EL (cell line): ENCODE data around the gene TRIM71.

ENCODE experiments used
- DNase-seq: peaks from one replicate; pipeline ENCODE4 v3.0.0-alpha.2; 2016

TRIM71 gene

DNA sequence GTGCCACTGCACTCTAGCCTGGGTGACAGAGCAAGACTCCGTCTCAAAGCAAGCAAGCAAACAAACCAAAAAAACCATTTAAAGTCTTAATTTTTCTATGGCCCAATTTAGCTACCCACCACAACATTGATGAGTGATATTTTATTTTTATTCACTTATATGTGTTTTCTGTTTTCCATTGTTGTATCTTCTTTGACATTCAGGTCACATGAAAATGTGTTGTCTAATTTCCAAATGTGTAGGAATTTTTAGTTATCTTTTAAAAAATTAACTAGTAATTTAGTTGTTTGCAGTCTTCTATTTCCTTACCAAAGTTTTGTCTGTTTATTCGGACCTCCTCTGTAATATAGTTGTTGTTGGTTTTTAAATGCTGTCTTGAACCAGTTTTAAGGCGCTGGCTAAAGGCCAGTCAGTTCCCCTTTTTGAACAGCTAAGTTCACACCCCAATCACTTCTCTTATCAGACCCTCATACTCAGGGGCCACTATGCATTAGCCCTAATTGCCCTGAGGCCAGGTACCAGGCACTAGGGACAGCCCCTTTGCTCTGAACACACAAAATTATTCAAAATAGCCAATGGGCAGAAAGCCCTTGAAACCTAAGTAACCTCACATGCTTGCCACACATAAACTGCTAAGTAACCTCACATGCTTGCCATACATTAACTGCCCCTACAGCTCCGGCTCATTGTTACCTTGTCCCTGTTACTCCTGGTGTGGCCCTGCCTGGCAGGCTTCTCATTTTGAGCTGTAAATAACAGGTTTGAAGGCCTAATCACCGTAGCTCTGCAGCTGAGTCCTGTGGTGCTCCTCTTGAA is 129.4 kb downstream of the TRIM71 start:
- no peak for DNase-seq
